ENCODE data around the gene ITFG2. TPM values are rescaled to one million over a fixed set of nuclear protein-coding genes. Genes with fewer than 3 reads are reported as not detected.
"Not testable (repeated sequence)": the region's sequence is repeated elsewhere in the genome, so short reads cannot be mapped to it uniquely, and the experiment has no call there.

Gene ITFG2
- total RNA-seq, 1 donor from 2014 or later = 46.4 TPM

DNA sequence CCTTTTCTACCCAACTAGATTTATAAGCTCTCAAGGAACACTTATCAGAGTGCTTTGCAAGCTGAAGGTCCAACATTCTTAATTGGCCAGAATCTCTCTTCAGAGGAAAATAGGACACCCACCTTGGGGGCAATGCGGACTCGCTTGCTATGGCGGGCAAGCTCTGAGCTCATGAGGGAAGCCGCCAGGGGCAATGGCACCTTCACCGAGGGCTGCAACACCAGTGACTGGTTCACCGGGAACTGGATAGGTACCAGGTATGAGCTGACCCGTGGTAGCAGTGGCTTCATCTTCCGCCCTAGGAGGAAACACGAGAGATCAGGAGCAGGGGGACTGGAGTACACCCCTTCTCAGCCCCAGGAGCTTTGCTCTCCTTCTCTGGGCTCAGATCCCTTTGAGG is 51.7 kb downstream of the ITFG2 start:
- Mint-ChIP-seq H3K4me1 (ENCODE audit: low read depth) (peaks cover 13% of the 10 kb centered on the region), H3K9me3 (no peaks in the 10 kb centered on the region), H3K27ac (no peak overlapping the region), H3K36me3 (ENCODE audit: low read depth) (peaks cover 84% of the 10 kb centered on the region), H3K4me3 (ENCODE audit: low read depth) (no peak overlapping the region), H3K27me3 (ENCODE audit: low read depth) (no peaks in the 10 kb centered on the region)
- no peak for DNase-seq (ENCODE audit: low spot score)
- intact Hi-C loops (cut with micrococcal nuclease) = no loop called here

DNA sequence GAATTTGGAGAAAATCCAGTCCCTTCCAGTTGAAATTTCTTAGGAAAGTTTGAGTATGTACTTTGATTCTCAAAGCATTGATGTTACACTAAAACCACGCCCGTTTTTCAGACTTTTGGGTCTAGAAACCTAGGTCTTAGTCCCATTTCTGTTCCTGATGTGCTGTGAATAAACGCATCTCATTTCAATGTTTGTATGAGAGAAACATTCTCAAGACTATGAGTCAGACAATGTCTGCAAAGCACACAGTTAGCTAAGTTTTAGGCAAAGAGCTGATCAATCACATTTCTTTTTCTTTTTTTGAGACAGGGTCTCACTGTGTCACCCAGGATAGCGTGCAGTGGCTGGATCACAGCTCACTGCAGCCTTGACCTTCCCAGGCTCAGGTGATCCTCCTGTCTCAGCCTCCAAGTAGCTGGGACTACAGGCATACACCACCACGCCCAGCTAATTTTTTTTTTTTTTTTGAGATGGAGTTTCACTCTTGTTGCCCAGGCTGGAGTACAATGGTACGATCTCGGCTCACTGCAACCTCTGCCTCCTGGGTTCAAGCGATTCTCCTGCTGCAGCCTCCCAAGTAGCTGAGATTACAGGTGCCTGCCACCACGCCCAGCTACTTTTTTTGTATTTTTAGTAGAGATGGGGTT is 56.6 kb downstream of the ITFG2 start:
- H3K27me3 Mint-ChIP-seq (ENCODE audit: low read depth); H3K4me3 Mint-ChIP-seq (ENCODE audit: low read depth); H3K9me3 Mint-ChIP-seq; DNase-seq (ENCODE audit: low spot score): not testable (repeated sequence)
- Mint-ChIP-seq H3K27ac (peak overlapping the region; percentile 94), H3K36me3 (ENCODE audit: low read depth) (peaks cover 73% of the 10 kb centered on the region), H3K4me1 (ENCODE audit: low read depth) (peaks cover 18% of the 10 kb centered on the region)
- intact Hi-C loops (cut with micrococcal nuclease) = loop anchor here (1.0 to 2.0 kb wide), 2 partner anchors 7 to 56 kb away; partner anchors contain the start of gene ITFG2

Other genes starting within 250 kb of the ITFG2 start
- 219 and 233 TPM in 2 replicates for gene FKBP4, start 17.7 kb upstream of the ITFG2 start, total RNA-seq
- gene NRIP2, start 22.4 kb downstream of the ITFG2 start, total RNA-seq = not detected in 2 replicates
- not detected in 2 replicates for gene TEX52, start 44.4 kb downstream of the ITFG2 start, total RNA-seq
- 74.8 and 79.3 TPM in 2 replicates for gene FOXM1, start 64.5 kb downstream of the ITFG2 start, total RNA-seq
- gene RHNO1, start 64.6 kb downstream of the ITFG2 start, total RNA-seq = 46.5 and 51.1 TPM in 2 replicates
- gene TULP3, start 78.2 kb downstream of the ITFG2 start, total RNA-seq = 6.0 and 6.4 TPM in 2 replicates
- 12.7 and 13.7 TPM in 2 replicates for gene TEAD4, start 146.7 kb downstream of the ITFG2 start, total RNA-seq